Upper lobe of left lung (tissue), 6 donors: ENCODE data around the gene BCAS3. TPM values are rescaled to one million over a fixed set of nuclear protein-coding genes. Genes with fewer than 3 reads are reported as not detected.
A peak's percentile ranks its signal among the peaks of the same experiment; 100 is the strongest.

Experiments used
- ATAC-seq, 2 donors: fragments of 200-7000 bp; cut with Tn5 transposase; one replicate each; pipeline ENCODE4 v1.9.1; 2022; ENCODE audit warnings: mild to moderate bottlenecking in 2 of 2, moderate library complexity in 2 of 2; ENCODE audit not compliant: low FRiP score in 2 of 2
- DNase-seq, 2 donors: peaks; one replicate each; pipeline ENCODE4 v3.0.0-alpha.2; 2019 to 2020
- H3K27ac ChIP-seq, 4 donors: fragments of 200-600 bp; sonication (generic); one replicate each; pipeline ENCODE4 v1.5.1; 2016 to 2019
- H3K27me3 ChIP-seq, 4 donors: fragments of 200-600 bp; sonication (generic); one replicate each; pipeline ENCODE4 v1.5.1; 2017 to 2019
- H3K36me3 ChIP-seq, 4 donors: fragments of 200-600 bp; sonication (generic); one replicate each; pipeline ENCODE4 v1.5.1; 2016 to 2019
- H3K4me1 ChIP-seq, 4 donors: fragments of 200-600 bp; sonication (generic); one replicate each; pipeline ENCODE4 v1.5.1; 2018 to 2019
- H3K4me3 ChIP-seq, 4 donors: fragments of 200-600 bp; sonication (generic); one replicate each; pipeline ENCODE4 v1.5.1; 2017 to 2019; ENCODE audit warnings: mild to moderate bottlenecking in 2 of 4, moderate library complexity in 1 of 4
- H3K9me3 ChIP-seq, 4 donors: fragments of 200-600 bp; sonication (generic); one replicate each; pipeline ENCODE4 v1.5.1; 2018 to 2019
- CTCF ChIP-seq, 6 experiments: fragments of 450-650 bp in 4 of 6; fragments of 200-600 bp in 2 of 6; sonication (generic) in 2 of 6; IDR thresholded peaks; one replicate each; pipeline ENCODE4 v1.5.1; 2016 to 2019; ENCODE audit warnings: antibody characterized with exemption in 6 of 6
- EP300 ChIP-seq, 4 donors: sonication (generic); formaldehyde crosslinking; IDR thresholded peaks; one replicate each; pipeline ENCODE4 v1.5.1; 2017; ENCODE audit warnings: antibody characterized with exemption in 4 of 4, control low read depth in 2 of 4
- POLR2A ChIP-seq, 4 donors: fragments of 450-650 bp; IDR thresholded peaks; one replicate each; pipeline ENCODE4 v1.5.1; 2016 to 2017; ENCODE audit warnings: antibody characterized with exemption in 4 of 4, mild to moderate bottlenecking in 2 of 4
- POLR2AphosphoS5 ChIP-seq, 2 donors: sonication (generic); formaldehyde crosslinking; IDR thresholded peaks; one replicate each; pipeline ENCODE4 v1.5.1; 2017; ENCODE audit warnings: antibody characterized with exemption in 2 of 2
- WGBS, 2 donors: methylation state at CpG; one replicate each; pipeline ENCODE4 v1.1.5; 2017 to 2018; 5-methylcytosine and 5-hydroxymethylcytosine counted together
- total RNA-seq, 6 donors: library from RNA; depleted of rRNA in 4 of 6; stranded (reverse); fragments of >200 nt in 4 of 6; gene quantifications; one replicate each; pipeline versions ENCODE4 v1.1.0 to v1.2.1, GENCODE V29; 2016 to 2021
- donor health status: DM: no; HTN: no; CAD: no; lungs with moderate emphysema.
- donor health status: DM: no; HTN: yes; CAD: no; lungs with severe emphysema.

BCAS3 gene
- total RNA-seq, 6 donors from 2014 or later: 20.1 to 111 (median 37.0) TPM

GRCh38 chr17:60832631-60833030 lies 155.0 kb downstream of the BCAS3 start:
- peaks cover 0 to 8% (median 0%) of the 10 kb centered on the region in 4 donors for H3K4me1 ChIP-seq
- H3K9me3 ChIP-seq: no peaks in the 10 kb centered on the region
- no peak for ATAC-seq
- DNase-seq: no peak
- TF ChIP-seq CTCF (IDR thresholded peaks at IDR 0.05): no peak
- no peak for TF ChIP-seq POLR2AphosphoS5 (IDR thresholded peaks at IDR 0.05)
- no peak for TF ChIP-seq EP300 (IDR thresholded peaks at IDR 0.05)
- no peak for TF ChIP-seq POLR2A (IDR thresholded peaks at IDR 0.05)
- H3K27me3 ChIP-seq: no peaks in the 10 kb centered on the region
- H3K27ac ChIP-seq: no peak overlapping the region
- H3K4me3 ChIP-seq: no peak overlapping the region
- no peaks in the 10 kb centered on the region for H3K36me3 ChIP-seq

GRCh38 chr17:60840456-60840855 lies 162.8 kb downstream of the BCAS3 start:
- TF ChIP-seq CTCF (IDR thresholded peaks at IDR 0.05) (no peak), EP300 (IDR thresholded peaks at IDR 0.05) (no peak), POLR2AphosphoS5 (IDR thresholded peaks at IDR 0.05) (no peak), POLR2A (IDR thresholded peaks at IDR 0.05) (no peak)
- ATAC-seq: no peak
- 79 to 85% methylated on average over 3 of the region's 3 CpGs for WGBS, 2 donors

GRCh38 chr17:60845012-60845411 lies 167.4 kb downstream of the BCAS3 start:
- 91% methylated on average over 6 of the region's 6 CpGs for WGBS, 2 donors
- H3K4me3 ChIP-seq: no peak overlapping the region
- TF ChIP-seq POLR2AphosphoS5 (IDR thresholded peaks at IDR 0.05): no peak
- no peak for TF ChIP-seq CTCF (IDR thresholded peaks at IDR 0.05)
- no peak for TF ChIP-seq POLR2A (IDR thresholded peaks at IDR 0.05)
- TF ChIP-seq EP300 (IDR thresholded peaks at IDR 0.05): no peak
- no peak overlapping the region for H3K27ac ChIP-seq
- no peaks in the 10 kb centered on the region for H3K36me3 ChIP-seq
- no peaks in the 10 kb centered on the region for H3K27me3 ChIP-seq
- H3K9me3 ChIP-seq: no peaks in the 10 kb centered on the region
- no peaks in the 10 kb centered on the region for H3K4me1 ChIP-seq
- DNase-seq: no peak
- no peak for ATAC-seq

More at GRCh38 chr17:60840456-60840855, 162.8 kb downstream of the BCAS3 start:
- H3K4me1 ChIP-seq: no peaks in the 10 kb centered on the region
- H3K27me3 ChIP-seq: no peaks in the 10 kb centered on the region
- no peaks in the 10 kb centered on the region for H3K9me3 ChIP-seq
- H3K27ac ChIP-seq: no peak overlapping the region
- no peaks in the 10 kb centered on the region for H3K36me3 ChIP-seq
- no peak overlapping the region for H3K4me3 ChIP-seq
- DNase-seq: no peak

- Histone ChIP-seq H3K4me3 (no peak overlapping the region), H3K36me3 (no peaks in the 10 kb centered on the region), H3K27ac (no peak overlapping the region), H3K4me1 (no peaks in the 10 kb centered on the region), H3K27me3 (no peaks in the 10 kb centered on the region), H3K9me3 (no peaks in the 10 kb centered on the region)
- WGBS, 2 donors: 48 to 74% methylated on average over 1 of the region's 1 CpG
- ATAC-seq: no peak
- no peak for DNase-seq
- TF ChIP-seq CTCF (IDR thresholded peaks at IDR 0.05) (no peak), POLR2AphosphoS5 (IDR thresholded peaks at IDR 0.05) (no peak), EP300 (IDR thresholded peaks at IDR 0.05) (no peak), POLR2A (IDR thresholded peaks at IDR 0.05) (no peak)
Measured at GRCh38 chr17:60846175-60846574, 168.5 kb downstream of the BCAS3 start.

- no peaks in the 10 kb centered on the region for H3K4me1 ChIP-seq
- TF ChIP-seq POLR2AphosphoS5 (IDR thresholded peaks at IDR 0.05): no peak
- no peak for ATAC-seq
- H3K9me3 ChIP-seq: no peaks in the 10 kb centered on the region
- peak in 1 of 2 donors; percentile 74 for DNase-seq
- no peak overlapping the region for H3K27ac ChIP-seq
- H3K36me3 ChIP-seq: no peaks in the 10 kb centered on the region
- no peak overlapping the region for H3K4me3 ChIP-seq
- WGBS, 2 donors: 80 to 88% methylated on average over 17 of the region's 17 CpGs
- H3K27me3 ChIP-seq: no peaks in the 10 kb centered on the region
Measured at GRCh38 chr17:60851181-60851580, 173.5 kb downstream of the BCAS3 start.
